Spleen (tissue), 7 donors: ENCODE measurements around the gene RFX2.

ENCODE experiments used
- POLR2A ChIP-seq, 3 donors: fragments of 450-650 bp; IDR thresholded peaks; one replicate each; pipeline ENCODE4 v1.5.1; 2017; ENCODE audit warnings: antibody characterized with exemption in 3 of 3, mild to moderate bottlenecking in 1 of 3
- TF ChIP-seq, protein P1 (sequence below), 11 experiments: fragments of 200-600 bp in 7 of 11; fragments of 450-650 bp in 4 of 11; sonication (generic) in 4 of 11; IDR thresholded peaks in 8 of 11; conservative IDR thresholded peaks in 3 of 11; 1 replicate in 7 of 11; 2 replicates in 4 of 11; pipeline versions ENCODE4 v1.4.0 to v1.8.0; 2016 to 2021; ENCODE audit warnings: antibody characterized with exemption in 11 of 11, inconsistent platforms in 4 of 11, mild to moderate bottlenecking in 1 of 11
- donor health status: DM: no; HTN: no; CAD: no; lungs with moderate emphysema.
- donor health status: DM: no; HTN: no; CAD: no.
- donor health status: DM: no; HTN: no; CAD: no.

GRCh38 chr19:5958074-5958850, 152.0 kb downstream of the RFX2 start:
- TF ChIP-seq, protein P1, sequence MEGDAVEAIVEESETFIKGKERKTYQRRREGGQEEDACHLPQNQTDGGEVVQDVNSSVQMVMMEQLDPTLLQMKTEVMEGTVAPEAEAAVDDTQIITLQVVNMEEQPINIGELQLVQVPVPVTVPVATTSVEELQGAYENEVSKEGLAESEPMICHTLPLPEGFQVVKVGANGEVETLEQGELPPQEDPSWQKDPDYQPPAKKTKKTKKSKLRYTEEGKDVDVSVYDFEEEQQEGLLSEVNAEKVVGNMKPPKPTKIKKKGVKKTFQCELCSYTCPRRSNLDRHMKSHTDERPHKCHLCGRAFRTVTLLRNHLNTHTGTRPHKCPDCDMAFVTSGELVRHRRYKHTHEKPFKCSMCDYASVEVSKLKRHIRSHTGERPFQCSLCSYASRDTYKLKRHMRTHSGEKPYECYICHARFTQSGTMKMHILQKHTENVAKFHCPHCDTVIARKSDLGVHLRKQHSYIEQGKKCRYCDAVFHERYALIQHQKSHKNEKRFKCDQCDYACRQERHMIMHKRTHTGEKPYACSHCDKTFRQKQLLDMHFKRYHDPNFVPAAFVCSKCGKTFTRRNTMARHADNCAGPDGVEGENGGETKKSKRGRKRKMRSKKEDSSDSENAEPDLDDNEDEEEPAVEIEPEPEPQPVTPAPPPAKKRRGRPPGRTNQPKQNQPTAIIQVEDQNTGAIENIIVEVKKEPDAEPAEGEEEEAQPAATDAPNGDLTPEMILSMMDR (IDR thresholded peaks at IDR 0.05 in 8 of 11, conservative IDR thresholded peaks at IDR 0.05 in 3 of 11): no peak
- TF ChIP-seq POLR2A (IDR thresholded peaks at IDR 0.05): no peak
